K562 (cell line): ENCODE measurements around the gene SLC26A8. TPM values are rescaled to one million over a fixed set of nuclear protein-coding genes. Genes with fewer than 3 reads are reported as not detected.

Experiments used
- ARHGAP35 ChIP-seq: fragments of 450-650 bp; IDR thresholded peaks from 2 replicates; pipeline ENCODE4 v1.6.1; 2018; ENCODE audit not compliant: partially characterized antibody
- CBX3 ChIP-seq, 2 experiments: IDR thresholded peaks; 1 replicate in 1 of 2; 2 replicates in 1 of 2; pipeline ENCODE4 v1.6.1; 2012; ENCODE audit warnings: inconsistent platforms in 2 of 2, low read length in 2 of 2, borderline replicate concordance in 1 of 2, control low read depth in 1 of 2
- CEBPB ChIP-seq: fragments of 450-650 bp; IDR thresholded peaks from 2 replicates; pipeline ENCODE4 v1.6.1; 2016; ENCODE audit warnings: missing genetic modification characterization, missing compliant biosample characterization
- FOS ChIP-seq: IDR thresholded peaks from 3 replicates; pipeline ENCODE4 v1.6.1; 2011; ENCODE audit not compliant: insufficient read length; ENCODE audit errors: extremely low read depth
- HMBOX1 ChIP-seq: sonication (generic); IDR thresholded peaks from 2 replicates; pipeline ENCODE4 v1.6.1; 2016
- KLF16 ChIP-seq: IDR thresholded peaks from 2 replicates; pipeline ENCODE4 v1.6.1; 2016; ENCODE audit warnings: antibody characterized with exemption
- NEUROD1 ChIP-seq: fragments of 150-350 bp; IDR thresholded peaks from 2 replicates; pipeline ENCODE4 v1.6.1; 2014; ENCODE audit warnings: borderline replicate concordance, low read length, low read depth; ENCODE audit not compliant: partially characterized antibody
- POLR3G ChIP-seq: IDR thresholded peaks from 2 replicates; pipeline ENCODE4 v1.6.1; 2011; ENCODE audit not compliant: insufficient read length, insufficient replicate concordance; ENCODE audit errors: extremely low read depth
- PTTG1 ChIP-seq: fragments of 450-650 bp; IDR thresholded peaks from 2 replicates; pipeline ENCODE4 v1.6.1; 2016; ENCODE audit warnings: low read depth, mild to moderate bottlenecking, missing genetic modification characterization, missing compliant biosample characterization
- RFX1 ChIP-seq: fragments of 450-650 bp; IDR thresholded peaks from 2 replicates; pipeline ENCODE4 v1.6.1; 2016; ENCODE audit warnings: mild to moderate bottlenecking, moderate library complexity
- SAFB2 ChIP-seq: fragments of 200-400 bp; formaldehyde crosslinking; IDR thresholded peaks from 2 replicates; pipeline ENCODE4 v1.6.1; 2018; ENCODE audit warnings: borderline replicate concordance, low read length, low read depth, moderate library complexity; ENCODE audit not compliant: severe bottlenecking
- SOX6 ChIP-seq: fragments of 450-650 bp; IDR thresholded peaks from 2 replicates; pipeline ENCODE4 v1.6.1; 2014; ENCODE audit warnings: mild to moderate bottlenecking
- STAT5A ChIP-seq: IDR thresholded peaks from 2 replicates; pipeline ENCODE4 v1.6.1; 2012; ENCODE audit warnings: low read length, inconsistent platforms, borderline replicate concordance
- TFAP4 ChIP-seq: sonication (generic); formaldehyde crosslinking; IDR thresholded peaks from 2 replicates; pipeline ENCODE4 v1.8.0; 2022; ENCODE audit warnings: missing genetic modification reagents, mild to moderate bottlenecking, moderate library complexity, borderline replicate concordance
- XRCC3 ChIP-seq: fragments of 450-650 bp; IDR thresholded peaks from 2 replicates; pipeline ENCODE4 v1.6.1; 2017; ENCODE audit warnings: mild to moderate bottlenecking, moderate library complexity
- ZEB2 ChIP-seq: fragments of 450-650 bp; IDR thresholded peaks from 2 replicates; pipeline ENCODE4 v1.6.1; 2016
- ZNF140 ChIP-seq: fragments of 250-450 bp; sonication (Bioruptor Pico); IDR thresholded peaks from 2 replicates; pipeline ENCODE4 v1.8.0; 2021; ENCODE audit warnings: moderate library complexity, mild to moderate bottlenecking, inconsistent platforms
- ZNF408 ChIP-seq: fragments of 250-450 bp; sonication (Bioruptor Pico); IDR thresholded peaks from 2 replicates; pipeline ENCODE4 v1.4.0; 2020; ENCODE audit warnings: low read depth, mild to moderate bottlenecking, moderate library complexity
- ZNF41 ChIP-seq: fragments of 250-450 bp; sonication (Bioruptor Pico); conservative IDR thresholded peaks from 2 replicates; pipeline ENCODE4 v1.4.0; 2020; ENCODE audit warnings: mild to moderate bottlenecking
- ZNF449 ChIP-seq: fragments of 250-450 bp; sonication (Bioruptor Pico); IDR thresholded peaks from 2 replicates; pipeline ENCODE4 v1.8.0; 2022; ENCODE audit warnings: moderate library complexity, mild to moderate bottlenecking, inconsistent platforms
- ZNF57 ChIP-seq: fragments of 450-650 bp; formaldehyde crosslinking; IDR thresholded peaks from 2 replicates; pipeline ENCODE4 v1.4.0; 2020; ENCODE audit warnings: mild to moderate bottlenecking, moderate library complexity
- polyA plus RNA-seq, 8 experiments: library from polyadenylated mRNA; depleted of rRNA in 4 of 8; stranded (reverse) in 5 of 8; unstranded in 3 of 8; fragments of >200 nt; fragmentation: Nextera tagmentation in 2 of 8; fragmentation: Illumina TruSeq in 1 of 8; extraction: Ambion mirVana in 2 of 8; extraction: Trizol in 1 of 8; gene quantifications; 2 replicates each; pipeline versions ENCODE4 v1.2.1 to v1.2.3, GENCODE V29; 2011 to 2014; ENCODE audit warnings: inconsistent platforms in 1 of 8, missing spikeins in 1 of 8
- total RNA-seq, 7 experiments: library from RNA; depleted of rRNA in 6 of 7; stranded (reverse); fragments of >200 nt in 6 of 7; fragmentation: Illumina TruSeq in 2 of 7; extraction: Trizol in 2 of 7; gene quantifications; 2 replicates each; pipeline versions ENCODE4 v1.2.1 to v1.2.3, GENCODE V29; 2011 to 2021; ENCODE audit warnings: low replicate concordance in 1 of 7
- TF ChIP-seq, protein P1 (sequence below): fragments of 450-650 bp; formaldehyde crosslinking; IDR thresholded peaks from 2 replicates; pipeline ENCODE4 v1.4.0; 2020; ENCODE audit warnings: mild to moderate bottlenecking, mixed read lengths
- TF ChIP-seq, protein P2 (sequence below): sonication (generic); formaldehyde crosslinking; IDR thresholded peaks from 2 replicates; pipeline ENCODE4 v1.8.0; 2022; ENCODE audit warnings: missing genetic modification reagents, mild to moderate bottlenecking, borderline replicate concordance

The SLC26A8 gene
- total and polyA plus RNA-seq, 9 of the 15 experiments (the other 6 are each of a cell fraction or from before 2014, with no cell fraction given), result not detected

DNA sequence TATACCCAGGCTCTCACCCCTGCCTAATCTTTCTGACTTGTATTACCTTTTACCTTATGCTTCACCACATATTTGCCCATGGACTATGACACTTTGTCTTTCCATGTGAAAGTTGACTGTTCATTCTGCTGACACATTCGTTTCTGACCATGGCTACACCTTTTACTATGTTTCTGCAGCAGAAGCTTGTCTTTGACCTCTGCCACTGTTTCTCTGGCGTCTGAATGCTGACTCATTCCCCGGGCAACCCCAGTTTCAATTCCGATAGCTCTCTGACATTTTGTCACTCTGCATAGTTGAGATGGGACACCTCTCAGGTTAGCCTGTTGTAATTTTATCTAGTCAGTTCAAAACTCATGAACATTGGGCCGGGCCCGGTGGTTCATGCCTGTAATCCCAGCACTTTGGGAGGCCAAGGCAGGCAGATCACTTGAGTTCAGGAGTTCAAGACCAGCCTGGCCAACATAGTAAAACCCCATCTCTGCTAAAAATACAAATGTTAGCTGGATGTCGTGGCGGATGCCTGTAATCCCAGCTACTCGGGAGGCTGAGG, 50.7 kb downstream of the SLC26A8 start (continued):
- TF ChIP-seq POLR3G (no peak), PTTG1 (tag) (no peak), ZNF449 (no peak), HMBOX1 (no peak), NEUROD1 (no peak), SAFB2 (no peak), SOX6 (peak; percentile 13; the same call in 1 of the 2 replicates), FOS (no peak), CBX3 (IDR thresholded peaks at IDR 0.05; ENCODE audit: borderline replicate concordance in 1 of 2, low read length in 2 of 2) (no peak), ZNF408 (CRISPR knock-in tag) (no peak), ZNF140 (CRISPR knock-in tag) (no peak), TFAP4 (CRISPR knock-in tag) (no peak), ZNF41 (CRISPR knock-in tag) (no peak), RFX1 (no peak), KLF16 (no peak), STAT5A (no peak), ZNF57 (CRISPR knock-in tag) (no peak), CEBPB (tag) (no peak), XRCC3 (no peak), ZEB2 (peak; percentile 27; the same call in 1 of the 2 replicates), ARHGAP35 (no peak)
- TF ChIP-seq, protein P1, sequence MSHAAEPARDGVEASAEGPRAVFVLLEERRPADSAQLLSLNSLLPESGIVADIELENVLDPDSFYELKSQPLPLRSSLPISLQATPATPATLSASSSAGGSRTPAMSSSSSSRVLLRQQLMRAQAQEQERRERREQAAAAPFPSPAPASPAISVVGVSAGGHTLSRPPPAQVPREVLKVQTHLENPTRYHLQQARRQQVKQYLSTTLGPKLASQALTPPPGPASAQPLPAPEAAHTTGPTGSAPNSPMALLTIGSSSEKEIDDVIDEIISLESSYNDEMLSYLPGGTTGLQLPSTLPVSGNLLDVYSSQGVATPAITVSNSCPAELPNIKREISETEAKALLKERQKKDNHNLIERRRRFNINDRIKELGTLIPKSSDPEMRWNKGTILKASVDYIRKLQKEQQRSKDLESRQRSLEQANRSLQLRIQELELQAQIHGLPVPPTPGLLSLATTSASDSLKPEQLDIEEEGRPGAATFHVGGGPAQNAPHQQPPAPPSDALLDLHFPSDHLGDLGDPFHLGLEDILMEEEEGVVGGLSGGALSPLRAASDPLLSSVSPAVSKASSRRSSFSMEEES (CRISPR knock-in tag), result no peak
- TF ChIP-seq, protein P2, sequence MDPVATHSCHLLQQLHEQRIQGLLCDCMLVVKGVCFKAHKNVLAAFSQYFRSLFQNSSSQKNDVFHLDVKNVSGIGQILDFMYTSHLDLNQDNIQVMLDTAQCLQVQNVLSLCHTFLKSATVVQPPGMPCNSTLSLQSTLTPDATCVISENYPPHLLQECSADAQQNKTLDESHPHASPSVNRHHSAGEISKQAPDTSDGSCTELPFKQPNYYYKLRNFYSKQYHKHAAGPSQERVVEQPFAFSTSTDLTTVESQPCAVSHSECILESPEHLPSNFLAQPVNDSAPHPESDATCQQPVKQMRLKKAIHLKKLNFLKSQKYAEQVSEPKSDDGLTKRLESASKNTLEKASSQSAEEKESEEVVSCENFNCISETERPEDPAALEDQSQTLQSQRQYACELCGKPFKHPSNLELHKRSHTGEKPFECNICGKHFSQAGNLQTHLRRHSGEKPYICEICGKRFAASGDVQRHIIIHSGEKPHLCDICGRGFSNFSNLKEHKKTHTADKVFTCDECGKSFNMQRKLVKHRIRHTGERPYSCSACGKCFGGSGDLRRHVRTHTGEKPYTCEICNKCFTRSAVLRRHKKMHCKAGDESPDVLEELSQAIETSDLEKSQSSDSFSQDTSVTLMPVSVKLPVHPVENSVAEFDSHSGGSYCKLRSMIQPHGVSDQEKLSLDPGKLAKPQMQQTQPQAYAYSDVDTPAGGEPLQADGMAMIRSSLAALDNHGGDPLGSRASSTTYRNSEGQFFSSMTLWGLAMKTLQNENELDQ, result no peak
